Erythroblast (primary cell): Measurements from ENCODE around the gene ITPRIPL1.

Source experiments
- GATA1 ChIP-seq: IDR thresholded peaks from 2 replicates; pipeline ENCODE4 v1.6.1; 2011; ENCODE audit warnings: low read depth, mild to moderate bottlenecking, control low read depth, low read length, moderate library complexity
- POLR2A ChIP-seq: IDR thresholded peaks from 2 replicates; pipeline ENCODE4 v1.6.1; 2011; ENCODE audit warnings: mild to moderate bottlenecking, low read length

- TF ChIP-seq POLR2A = no peak
- no peak for TF ChIP-seq GATA1
Measured at GRCh38 chr2:96353032-96353561, 28.0 kb downstream of the ITPRIPL1 start.
